ENCODE results near the gene GDF15.

Gene GDF15

GRCh38 chr19:18344582-18344950 is 41.4 kb upstream of the GDF15 start:
- peaks cover 37% of the 10 kb centered on the region for H3K79me1 ChIP-seq (replicated peaks; ENCODE audit: low read length, poor library complexity, severe bottlenecking)
- no peak overlapping the region for H2BK15ac ChIP-seq (ENCODE audit: low read depth, poor library complexity, severe bottlenecking)
- no peak overlapping the region for H4K8ac ChIP-seq (ENCODE audit: low read length)
- peaks cover 30 to 41% of the 10 kb centered on the region in 2 experiments for H3K36me3 ChIP-seq (ENCODE audit: control insufficient read depth in 1 of 2, insufficient read depth in 2 of 2, low read depth in 1 of 2, low read length in 2 of 2)
- no peaks in the 10 kb centered on the region for H3K9me3 ChIP-seq (ENCODE audit: control insufficient read depth, low read length)
- H2BK120ac ChIP-seq (ENCODE audit: low read depth, low read length), result no peak overlapping the region
- no peaks in the 10 kb centered on the region for H3K27me3 ChIP-seq (ENCODE audit: control insufficient read depth in 1 of 2, insufficient read depth in 1 of 2, low read length in 2 of 2)
- H3K18ac ChIP-seq (ENCODE audit: low read depth in 1 of 2, low read length in 2 of 2), result no peak overlapping the region
- H3K4me1 ChIP-seq (ENCODE audit: control insufficient read depth, insufficient read depth, low read depth, low read length), result peaks cover 22% of the 10 kb centered on the region
- no peak overlapping the region for H3K27ac ChIP-seq (ENCODE audit: low read length, poor library complexity, severe bottlenecking)
- H3K9ac ChIP-seq (ENCODE audit: low read length), result peak overlapping the region; percentile 12
- H2BK12ac ChIP-seq (ENCODE audit: low read length in 2 of 2), result no peak overlapping the region
- H3K4me2 ChIP-seq (ENCODE audit: low read length, poor library complexity, severe bottlenecking), result no peak overlapping the region
- H3K4me3 ChIP-seq (ENCODE audit: insufficient read depth in 1 of 2, low read depth in 1 of 2, low read length in 2 of 2), result no peak overlapping the region
- DNase-seq, result no peak
- H2AFZ ChIP-seq (ENCODE audit: low read depth, low read length), result no peak overlapping the region
- no peak overlapping the region for H3K23ac ChIP-seq (ENCODE audit: low read length in 2 of 2)
- no peak overlapping the region for H2BK5ac ChIP-seq (ENCODE audit: low read depth, low read length, poor library complexity, severe bottlenecking)
- H3K4ac ChIP-seq (ENCODE audit: low read depth in 1 of 2, low read length in 2 of 2), result no peak overlapping the region
- WGBS, result 77% methylated on average over 11 of the region's 13 CpGs
- no peak overlapping the region for H4K91ac ChIP-seq (ENCODE audit: low read length)
- no peak overlapping the region for H2AK5ac ChIP-seq (ENCODE audit: low read length, severe bottlenecking)
- no peak overlapping the region for H3K14ac ChIP-seq (ENCODE audit: low read length in 2 of 2)

- H3K27me3 ChIP-seq (ENCODE audit: control insufficient read depth in 1 of 2, insufficient read depth in 1 of 2, low read length in 2 of 2), result no peaks in the 10 kb centered on the region
- H3K27ac ChIP-seq (ENCODE audit: low read length, poor library complexity, severe bottlenecking), result no peak overlapping the region
- H3K4me2 ChIP-seq (ENCODE audit: low read length, poor library complexity, severe bottlenecking), result no peak overlapping the region
- no peak overlapping the region for H4K8ac ChIP-seq (ENCODE audit: low read length)
- H2BK120ac ChIP-seq (ENCODE audit: low read depth, low read length), result no peak overlapping the region
- no peak overlapping the region for H3K14ac ChIP-seq (ENCODE audit: low read length in 2 of 2)
- H2AK5ac ChIP-seq (ENCODE audit: low read length, severe bottlenecking), result no peak overlapping the region
- H2BK15ac ChIP-seq (ENCODE audit: low read depth, poor library complexity, severe bottlenecking), result no peak overlapping the region
- H3K23ac ChIP-seq (ENCODE audit: low read length in 2 of 2), result no peak overlapping the region
- H2AFZ ChIP-seq (ENCODE audit: low read depth, low read length), result no peak overlapping the region
- over 99% methylated on average over 6 of the region's 6 CpGs for WGBS
- no peak overlapping the region for H3K4ac ChIP-seq (ENCODE audit: low read depth in 1 of 2, low read length in 2 of 2)
- H3K9me3 ChIP-seq (ENCODE audit: control insufficient read depth, low read length), result no peaks in the 10 kb centered on the region
- no peak overlapping the region for H2BK12ac ChIP-seq (ENCODE audit: low read length in 2 of 2)
- H3K79me1 ChIP-seq (replicated peaks; ENCODE audit: low read length, poor library complexity, severe bottlenecking), result peaks cover 41% of the 10 kb centered on the region
- no peak overlapping the region for H3K4me3 ChIP-seq (ENCODE audit: insufficient read depth in 1 of 2, low read depth in 1 of 2, low read length in 2 of 2)
- no peak for DNase-seq
- H3K4me1 ChIP-seq (ENCODE audit: control insufficient read depth, insufficient read depth, low read depth, low read length), result peaks cover 17% of the 10 kb centered on the region
- H3K36me3 ChIP-seq (ENCODE audit: control insufficient read depth in 1 of 2, insufficient read depth in 2 of 2, low read depth in 1 of 2, low read length in 2 of 2), result peaks cover 33 to 42% of the 10 kb centered on the region in 2 experiments
- H4K91ac ChIP-seq (ENCODE audit: low read length), result no peak overlapping the region
- H3K9ac ChIP-seq (ENCODE audit: low read length), result no peak overlapping the region
- H3K18ac ChIP-seq (ENCODE audit: low read depth in 1 of 2, low read length in 2 of 2), result no peak overlapping the region
- H2BK5ac ChIP-seq (ENCODE audit: low read depth, low read length, poor library complexity, severe bottlenecking), result no peak overlapping the region
Measured at GRCh38 chr19:18345296-18345695, 40.7 kb upstream of the GDF15 start.

- no peaks in the 10 kb centered on the region for H3K27me3 ChIP-seq (ENCODE audit: control insufficient read depth in 1 of 2, insufficient read depth in 1 of 2, low read length in 2 of 2)
- no peak overlapping the region for H3K27ac ChIP-seq (ENCODE audit: low read length, poor library complexity, severe bottlenecking)
- H3K18ac ChIP-seq (ENCODE audit: low read depth in 1 of 2, low read length in 2 of 2), result no peak overlapping the region
- H3K4me1 ChIP-seq (ENCODE audit: control insufficient read depth, insufficient read depth, low read depth, low read length), result peaks cover 14% of the 10 kb centered on the region
- no peak overlapping the region for H3K4ac ChIP-seq (ENCODE audit: low read depth in 1 of 2, low read length in 2 of 2)
- no peak overlapping the region for H2AFZ ChIP-seq (ENCODE audit: low read depth, low read length)
- H2AK5ac ChIP-seq (ENCODE audit: low read length, severe bottlenecking), result no peak overlapping the region
- no peak overlapping the region for H2BK5ac ChIP-seq (ENCODE audit: low read depth, low read length, poor library complexity, severe bottlenecking)
- H2BK12ac ChIP-seq (ENCODE audit: low read length in 2 of 2), result no peak overlapping the region
- no peak overlapping the region for H3K23ac ChIP-seq (ENCODE audit: low read length in 2 of 2)
- H3K9ac ChIP-seq (ENCODE audit: low read length), result no peak overlapping the region
- DNase-seq, result no peak
- H4K91ac ChIP-seq (ENCODE audit: low read length), result no peak overlapping the region
- no peak overlapping the region for H3K4me3 ChIP-seq (ENCODE audit: insufficient read depth in 1 of 2, low read depth in 1 of 2, low read length in 2 of 2)
- H3K36me3 ChIP-seq (ENCODE audit: control insufficient read depth in 1 of 2, insufficient read depth in 2 of 2, low read depth in 1 of 2, low read length in 2 of 2), result peaks cover 38 to 47% of the 10 kb centered on the region in 2 experiments
- H3K4me2 ChIP-seq (ENCODE audit: low read length, poor library complexity, severe bottlenecking), result no peak overlapping the region
- H2BK120ac ChIP-seq (ENCODE audit: low read depth, low read length), result no peak overlapping the region
- H3K79me1 ChIP-seq (replicated peaks; ENCODE audit: low read length, poor library complexity, severe bottlenecking), result peaks cover 39% of the 10 kb centered on the region
- H3K14ac ChIP-seq (ENCODE audit: low read length in 2 of 2), result no peak overlapping the region
- no peaks in the 10 kb centered on the region for H3K9me3 ChIP-seq (ENCODE audit: control insufficient read depth, low read length)
- H4K8ac ChIP-seq (ENCODE audit: low read length), result no peak overlapping the region
- 69% methylated on average over 8 of the region's 8 CpGs for WGBS
- H2BK15ac ChIP-seq (ENCODE audit: low read depth, poor library complexity, severe bottlenecking), result no peak overlapping the region
Measured at GRCh38 chr19:18346091-18346490, 39.9 kb upstream of the GDF15 start.

GRCh38 chr19:18348171-18348570 is 37.8 kb upstream of the GDF15 start:
- Histone ChIP-seq H3K27me3 (ENCODE audit: control insufficient read depth in 1 of 2, insufficient read depth in 1 of 2, low read length in 2 of 2) (no peaks in the 10 kb centered on the region), H2AK5ac (ENCODE audit: low read length, severe bottlenecking) (no peak overlapping the region)

More at GRCh38 chr19:18348171-18348570, 37.8 kb upstream of the GDF15 start:
- no peak overlapping the region for H3K4me2 ChIP-seq (ENCODE audit: low read length, poor library complexity, severe bottlenecking)
- no peaks in the 10 kb centered on the region for H3K9me3 ChIP-seq (ENCODE audit: control insufficient read depth, low read length)
- no peak overlapping the region for H3K4ac ChIP-seq (ENCODE audit: low read depth in 1 of 2, low read length in 2 of 2)
- H2AFZ ChIP-seq (ENCODE audit: low read depth, low read length), result no peak overlapping the region
- no peak overlapping the region for H3K4me3 ChIP-seq (ENCODE audit: insufficient read depth in 1 of 2, low read depth in 1 of 2, low read length in 2 of 2)
- no peak overlapping the region for H2BK120ac ChIP-seq (ENCODE audit: low read depth, low read length)
- H3K14ac ChIP-seq (ENCODE audit: low read length in 2 of 2), result no peak overlapping the region
- H3K36me3 ChIP-seq (ENCODE audit: control insufficient read depth in 1 of 2, insufficient read depth in 2 of 2, low read depth in 1 of 2, low read length in 2 of 2), result peaks cover 27 to 40% of the 10 kb centered on the region in 2 experiments
- DNase-seq, result no peak
- H4K8ac ChIP-seq (ENCODE audit: low read length), result no peak overlapping the region
- no peak overlapping the region for H3K18ac ChIP-seq (ENCODE audit: low read depth in 1 of 2, low read length in 2 of 2)
- peak overlapping the region; percentile 68 for H2BK15ac ChIP-seq (ENCODE audit: low read depth, poor library complexity, severe bottlenecking)
- no peak overlapping the region for H2BK5ac ChIP-seq (ENCODE audit: low read depth, low read length, poor library complexity, severe bottlenecking)
- peaks cover 30% of the 10 kb centered on the region for H3K79me1 ChIP-seq (replicated peaks; ENCODE audit: low read length, poor library complexity, severe bottlenecking)
- WGBS, result 95% methylated on average over 17 of the region's 17 CpGs
- H3K9ac ChIP-seq (ENCODE audit: low read length), result no peak overlapping the region
- no peak overlapping the region for H2BK12ac ChIP-seq (ENCODE audit: low read length in 2 of 2)
- peaks cover 2% of the 10 kb centered on the region for H3K4me1 ChIP-seq (ENCODE audit: control insufficient read depth, insufficient read depth, low read depth, low read length)
- no peak overlapping the region for H3K23ac ChIP-seq (ENCODE audit: low read length in 2 of 2)
- H4K91ac ChIP-seq (ENCODE audit: low read length), result peak overlapping the region; percentile 72
- no peak overlapping the region for H3K27ac ChIP-seq (ENCODE audit: low read length, poor library complexity, severe bottlenecking)

All from mesenchymal stem cell (in vitro differentiated cells and primary cell).